ENCODE results near the gene SBF2.

Gene SBF2

DNA sequence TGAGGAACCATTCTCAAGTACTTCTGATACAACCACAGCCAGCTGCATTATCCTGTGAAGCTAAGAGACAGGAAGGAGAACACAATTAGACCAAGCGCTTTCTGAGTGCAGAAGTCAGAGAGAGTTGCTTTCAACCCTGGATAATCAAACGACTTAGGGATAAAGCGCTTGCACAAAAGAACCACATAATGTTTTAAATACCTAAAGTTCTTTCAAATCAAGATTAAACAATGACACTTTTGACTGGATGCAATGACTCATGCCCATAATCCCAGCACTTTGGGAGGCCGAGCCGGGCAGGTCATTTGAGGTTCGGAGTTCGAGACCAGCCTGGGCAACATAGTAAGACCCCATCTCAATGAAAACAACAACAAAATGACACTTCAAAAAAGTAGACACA, 485.1 kb downstream of the SBF2 start:
- TF ChIP-seq, protein P1, sequence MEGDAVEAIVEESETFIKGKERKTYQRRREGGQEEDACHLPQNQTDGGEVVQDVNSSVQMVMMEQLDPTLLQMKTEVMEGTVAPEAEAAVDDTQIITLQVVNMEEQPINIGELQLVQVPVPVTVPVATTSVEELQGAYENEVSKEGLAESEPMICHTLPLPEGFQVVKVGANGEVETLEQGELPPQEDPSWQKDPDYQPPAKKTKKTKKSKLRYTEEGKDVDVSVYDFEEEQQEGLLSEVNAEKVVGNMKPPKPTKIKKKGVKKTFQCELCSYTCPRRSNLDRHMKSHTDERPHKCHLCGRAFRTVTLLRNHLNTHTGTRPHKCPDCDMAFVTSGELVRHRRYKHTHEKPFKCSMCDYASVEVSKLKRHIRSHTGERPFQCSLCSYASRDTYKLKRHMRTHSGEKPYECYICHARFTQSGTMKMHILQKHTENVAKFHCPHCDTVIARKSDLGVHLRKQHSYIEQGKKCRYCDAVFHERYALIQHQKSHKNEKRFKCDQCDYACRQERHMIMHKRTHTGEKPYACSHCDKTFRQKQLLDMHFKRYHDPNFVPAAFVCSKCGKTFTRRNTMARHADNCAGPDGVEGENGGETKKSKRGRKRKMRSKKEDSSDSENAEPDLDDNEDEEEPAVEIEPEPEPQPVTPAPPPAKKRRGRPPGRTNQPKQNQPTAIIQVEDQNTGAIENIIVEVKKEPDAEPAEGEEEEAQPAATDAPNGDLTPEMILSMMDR (conservative IDR thresholded peaks at IDR 0.05; ENCODE audit: low read depth), result no peak
- no peak overlapping the region for H3K27ac ChIP-seq
- CTCF ChIA-PET, result interaction anchor here (0.5 kb wide), 1 partner anchor 19 kb away, joined by 3 read pairs; no protein-coding TSS in a partner anchor
- POLR2A ChIA-PET (ENCODE audit: low non-redundant PET), result no interaction called here
- DNase-seq (ENCODE audit: low spot score), result no peak

- DNase-seq (ENCODE audit: low spot score), result no peak
- H3K27ac ChIP-seq, result no peak overlapping the region
- ChIA-PET CTCF (no interaction called here), POLR2A (ENCODE audit: low non-redundant PET) (no interaction called here)
- TF ChIP-seq, protein P1 (conservative IDR thresholded peaks at IDR 0.05; ENCODE audit: low read depth), result no peak
Measured at GRCh38 chr11:9806946-9807687, 486.9 kb downstream of the SBF2 start.

DNA sequence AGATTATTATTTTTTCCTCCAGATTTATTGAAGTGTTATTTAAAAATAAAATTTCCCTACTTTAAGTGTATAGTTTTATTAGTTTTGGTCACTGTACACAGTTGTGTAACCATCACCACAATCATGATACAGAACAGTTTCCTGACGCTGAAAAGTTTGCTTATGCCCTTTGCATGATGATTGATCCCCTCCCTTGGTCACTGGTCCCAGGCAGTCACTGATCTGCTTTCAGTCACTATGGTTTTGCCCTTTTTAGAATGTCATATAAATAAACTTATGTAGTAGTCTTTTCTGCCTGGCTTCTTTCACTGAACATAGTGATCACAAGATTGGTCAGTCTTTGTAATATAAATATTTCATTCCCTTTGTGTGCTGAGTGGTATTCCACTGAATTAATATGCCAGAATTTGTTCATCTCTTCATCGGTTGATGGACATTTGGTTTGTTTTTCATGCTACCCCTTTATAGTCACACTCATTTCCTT, 489.6 kb downstream of the SBF2 start:
- ChIA-PET POLR2A (ENCODE audit: low non-redundant PET) (no interaction called here), CTCF (interaction anchor here (0.6 kb wide), 1 partner anchor 11 kb away, joined by 3 read pairs; no protein-coding TSS in a partner anchor)
- H3K27ac ChIP-seq, result no peak overlapping the region
- no peak for DNase-seq (ENCODE audit: low spot score)
- TF ChIP-seq, protein P1 (conservative IDR thresholded peaks at IDR 0.05; ENCODE audit: low read depth), result no peak

DNA sequence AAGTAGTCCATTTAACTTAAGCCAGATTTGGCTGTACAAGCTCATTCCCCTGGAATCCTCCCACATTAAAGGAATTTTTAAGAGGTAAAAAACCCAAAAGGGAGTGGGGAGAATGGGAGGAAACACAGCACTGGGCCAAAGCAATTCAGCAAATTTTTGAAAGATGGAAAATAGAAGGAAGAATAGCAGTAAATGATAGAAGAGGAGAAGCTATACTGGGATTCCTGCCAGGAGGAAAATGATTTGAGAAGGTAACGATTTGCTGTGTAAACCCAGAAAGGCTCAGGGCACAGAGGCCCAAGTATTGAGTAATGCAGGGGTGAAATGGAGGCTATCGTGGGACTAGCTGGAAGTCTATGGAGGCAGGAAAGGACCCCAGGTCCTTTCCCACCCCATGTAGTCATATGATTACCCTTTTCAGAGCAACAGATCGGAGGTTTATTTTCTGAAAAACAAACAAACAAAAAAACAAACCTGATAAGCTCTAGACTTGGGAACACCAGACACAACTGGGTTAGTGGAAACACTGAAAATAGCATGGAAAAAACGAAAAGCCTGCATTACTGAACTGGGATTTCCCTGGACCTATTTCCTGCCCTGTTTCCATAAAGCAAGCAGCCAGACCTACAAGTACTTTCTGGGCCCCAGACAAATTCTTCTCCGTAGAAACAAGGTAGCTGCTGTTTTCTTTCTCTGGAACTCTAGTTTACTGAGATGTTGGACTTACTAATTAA, 490.2 kb downstream of the SBF2 start:
- H3K27ac ChIP-seq, result no peak overlapping the region
- DNase-seq (ENCODE audit: low spot score), result no peak
- TF ChIP-seq, protein P1 (conservative IDR thresholded peaks at IDR 0.05; ENCODE audit: low read depth), result no peak
- CTCF ChIA-PET, result interaction anchor here (0.6 to 1.2 kb wide), 3 partner anchors 11 to 190 kb away, joined by 3 read pairs; no protein-coding TSS in a partner anchor
- POLR2A ChIA-PET (ENCODE audit: low non-redundant PET), result no interaction called here

GRCh38 chr11:9802291-9802861, 491.6 kb downstream of the SBF2 start:
- ChIA-PET CTCF (interaction anchor here (1.2 to 1.3 kb wide), 2 partner anchors 170 to 189 kb away, joined by 3 to 5 read pairs; no protein-coding TSS in a partner anchor), POLR2A (ENCODE audit: low non-redundant PET) (interaction anchor here (0.5 to 0.7 kb wide), 2 partner anchors 13 to 447 kb away, joined by 3 to 5 read pairs; no protein-coding TSS in a partner anchor)
- TF ChIP-seq, protein P1 (conservative IDR thresholded peaks at IDR 0.05; ENCODE audit: low read depth), result no peak
- DNase-seq (ENCODE audit: low spot score), result peak; percentile 33
- no peak overlapping the region for H3K27ac ChIP-seq

- TF ChIP-seq, protein P1 (conservative IDR thresholded peaks at IDR 0.05; ENCODE audit: low read depth), result no peak
- CTCF ChIA-PET, result no interaction called here
- no peak for DNase-seq (ENCODE audit: low spot score)
- H3K27ac ChIP-seq, result peak overlapping the region; percentile 69
- POLR2A ChIA-PET (ENCODE audit: low non-redundant PET), result no interaction called here
Measured at GRCh38 chr11:9799886-9800285, 494.1 kb downstream of the SBF2 start.
